Ovary (tissue), 3 donors: ENCODE measurements around the gene TEX29.

ENCODE experiments used
- EP300 ChIP-seq: sonication (generic); formaldehyde crosslinking; IDR thresholded peaks from one replicate; pipeline ENCODE4 v1.6.1; 2017; ENCODE audit warnings: antibody characterized with exemption
- POLR2A ChIP-seq: fragments of 450-650 bp; IDR thresholded peaks from one replicate; pipeline ENCODE4 v1.6.1; 2017; ENCODE audit warnings: antibody characterized with exemption, mild to moderate bottlenecking, moderate library complexity
- TF ChIP-seq, protein P1 (sequence below), 3 donors: fragments of 450-650 bp in 2 of 3; fragments of 200-600 bp in 1 of 3; IDR thresholded peaks; one replicate each; pipeline versions ENCODE4 v1.5.1 to v1.8.0; 2016 to 2022; ENCODE audit warnings: antibody characterized with exemption in 3 of 3, mild to moderate bottlenecking in 1 of 3
- donor health status: DM: no; HTN: no; CAD: no.

DNA sequence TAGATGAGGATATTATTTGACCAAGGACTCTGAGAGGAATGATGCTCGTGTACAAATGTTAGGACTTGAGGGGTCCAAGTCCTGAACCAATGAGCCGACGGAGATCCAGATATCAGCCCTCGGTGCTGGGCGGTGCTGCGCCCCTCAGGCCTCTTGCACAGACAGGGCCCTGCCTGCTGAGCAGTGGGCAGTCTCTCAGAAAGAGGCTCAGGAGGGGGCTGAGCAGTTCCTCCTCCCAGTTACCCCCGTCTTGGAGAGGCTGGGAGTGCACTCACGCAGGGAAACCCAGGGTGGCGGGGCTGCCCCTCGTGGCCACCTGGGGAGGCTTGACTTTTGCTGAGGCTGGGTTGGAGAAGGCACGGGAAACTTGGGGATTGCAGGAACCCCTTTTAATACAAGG lies 18.4 kb downstream of the TEX29 start:
- no peak for TF ChIP-seq POLR2A
- TF ChIP-seq, protein P1, sequence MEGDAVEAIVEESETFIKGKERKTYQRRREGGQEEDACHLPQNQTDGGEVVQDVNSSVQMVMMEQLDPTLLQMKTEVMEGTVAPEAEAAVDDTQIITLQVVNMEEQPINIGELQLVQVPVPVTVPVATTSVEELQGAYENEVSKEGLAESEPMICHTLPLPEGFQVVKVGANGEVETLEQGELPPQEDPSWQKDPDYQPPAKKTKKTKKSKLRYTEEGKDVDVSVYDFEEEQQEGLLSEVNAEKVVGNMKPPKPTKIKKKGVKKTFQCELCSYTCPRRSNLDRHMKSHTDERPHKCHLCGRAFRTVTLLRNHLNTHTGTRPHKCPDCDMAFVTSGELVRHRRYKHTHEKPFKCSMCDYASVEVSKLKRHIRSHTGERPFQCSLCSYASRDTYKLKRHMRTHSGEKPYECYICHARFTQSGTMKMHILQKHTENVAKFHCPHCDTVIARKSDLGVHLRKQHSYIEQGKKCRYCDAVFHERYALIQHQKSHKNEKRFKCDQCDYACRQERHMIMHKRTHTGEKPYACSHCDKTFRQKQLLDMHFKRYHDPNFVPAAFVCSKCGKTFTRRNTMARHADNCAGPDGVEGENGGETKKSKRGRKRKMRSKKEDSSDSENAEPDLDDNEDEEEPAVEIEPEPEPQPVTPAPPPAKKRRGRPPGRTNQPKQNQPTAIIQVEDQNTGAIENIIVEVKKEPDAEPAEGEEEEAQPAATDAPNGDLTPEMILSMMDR (IDR thresholded peaks at IDR 0.05), result no peak
- no peak for TF ChIP-seq EP300
